ENCODE measurements around the gene PDLIM3.

PDLIM3 gene

GRCh38 chr4:185534866-185535611, at the start of gene PDLIM3:
TSS of gene PDLIM3 (minus strand) at chr4:185535507. CDS start at chr4:185535434, 73 bp downstream.
- DNase-seq, result peak; percentile 4
- in situ Hi-C loops (cut with HindIII; ENCODE audit: low pct_ligation_motif_present, low pct_unique_long_range_greater_than_20kb, low sequenced_read_pairs), result no loop called here

- no peak for DNase-seq
- in situ Hi-C loops (cut with HindIII; ENCODE audit: low pct_ligation_motif_present, low pct_unique_long_range_greater_than_20kb, low sequenced_read_pairs), result no loop called here
Measured at GRCh38 chr4:185583813-185584212, 48.5 kb upstream of the PDLIM3 start.

- DNase-seq, result no peak
- in situ Hi-C loops (cut with HindIII; ENCODE audit: low pct_ligation_motif_present, low pct_unique_long_range_greater_than_20kb, low sequenced_read_pairs), result no loop called here
Measured at GRCh38 chr4:185582651-185583400, 47.5 kb upstream of the PDLIM3 start.

GRCh38 chr4:185580699-185581098, 45.4 kb upstream of the PDLIM3 start:
- no peak for DNase-seq
- in situ Hi-C loops (cut with HindIII; ENCODE audit: low pct_ligation_motif_present, low pct_unique_long_range_greater_than_20kb, low sequenced_read_pairs), result no loop called here

- no peak for DNase-seq
- in situ Hi-C loops (cut with HindIII; ENCODE audit: low pct_ligation_motif_present, low pct_unique_long_range_greater_than_20kb, low sequenced_read_pairs), result no loop called here
Measured at GRCh38 chr4:185578284-185578683, 43.0 kb upstream of the PDLIM3 start.

- in situ Hi-C loops (cut with HindIII; ENCODE audit: low pct_ligation_motif_present, low pct_unique_long_range_greater_than_20kb, low sequenced_read_pairs), result no loop called here
- no peak for DNase-seq
Measured at GRCh38 chr4:185576962-185577950, 41.9 kb upstream of the PDLIM3 start.

GRCh38 chr4:185576314-185576961, 41.1 kb upstream of the PDLIM3 start:
- no peak for DNase-seq
- in situ Hi-C loops (cut with HindIII; ENCODE audit: low pct_ligation_motif_present, low pct_unique_long_range_greater_than_20kb, low sequenced_read_pairs), result no loop called here

GRCh38 chr4:185573651-185574199, 38.4 kb upstream of the PDLIM3 start:
- in situ Hi-C loops (cut with HindIII; ENCODE audit: low pct_ligation_motif_present, low pct_unique_long_range_greater_than_20kb, low sequenced_read_pairs), result no loop called here
- DNase-seq, result no peak

GRCh38 chr4:185570727-185571126, 35.4 kb upstream of the PDLIM3 start:
- no peak for DNase-seq
- in situ Hi-C loops (cut with HindIII; ENCODE audit: low pct_ligation_motif_present, low pct_unique_long_range_greater_than_20kb, low sequenced_read_pairs), result no loop called here

GRCh38 chr4:185567381-185568376, 32.4 kb upstream of the PDLIM3 start:
- no peak for DNase-seq
- in situ Hi-C loops (cut with HindIII; ENCODE audit: low pct_ligation_motif_present, low pct_unique_long_range_greater_than_20kb, low sequenced_read_pairs), result no loop called here

- in situ Hi-C loops (cut with HindIII; ENCODE audit: low pct_ligation_motif_present, low pct_unique_long_range_greater_than_20kb, low sequenced_read_pairs), result no loop called here
- no peak for DNase-seq
Measured at GRCh38 chr4:185566972-185567371, 31.7 kb upstream of the PDLIM3 start.

GRCh38 chr4:185566425-185566824, 31.1 kb upstream of the PDLIM3 start:
- in situ Hi-C loops (cut with HindIII; ENCODE audit: low pct_ligation_motif_present, low pct_unique_long_range_greater_than_20kb, low sequenced_read_pairs), result no loop called here
- no peak for DNase-seq

GRCh38 chr4:185565696-185566095, 30.4 kb upstream of the PDLIM3 start:
- DNase-seq, result no peak
- in situ Hi-C loops (cut with HindIII; ENCODE audit: low pct_ligation_motif_present, low pct_unique_long_range_greater_than_20kb, low sequenced_read_pairs), result no loop called here

GRCh38 chr4:185564349-185564748, 29.0 kb upstream of the PDLIM3 start:
- in situ Hi-C loops (cut with HindIII; ENCODE audit: low pct_ligation_motif_present, low pct_unique_long_range_greater_than_20kb, low sequenced_read_pairs), result no loop called here
- DNase-seq, result no peak

- DNase-seq, result no peak
- in situ Hi-C loops (cut with HindIII; ENCODE audit: low pct_ligation_motif_present, low pct_unique_long_range_greater_than_20kb, low sequenced_read_pairs), result no loop called here
Measured at GRCh38 chr4:185562531-185562930, 27.2 kb upstream of the PDLIM3 start.

- DNase-seq, result no peak
- in situ Hi-C loops (cut with HindIII; ENCODE audit: low pct_ligation_motif_present, low pct_unique_long_range_greater_than_20kb, low sequenced_read_pairs), result no loop called here
Measured at GRCh38 chr4:185560316-185560715, 25.0 kb upstream of the PDLIM3 start.

- in situ Hi-C loops (cut with HindIII; ENCODE audit: low pct_ligation_motif_present, low pct_unique_long_range_greater_than_20kb, low sequenced_read_pairs), result no loop called here
- DNase-seq, result peak; percentile 10
Measured at GRCh38 chr4:185559915-185560281, 24.6 kb upstream of the PDLIM3 start.

All from ACHN (cell line).